Middle frontal gyrus (tissue), 1 donor: ENCODE results near the gene IL16.
"Not testable (repeated sequence)": the region's sequence is repeated elsewhere in the genome, so short reads cannot be mapped to it uniquely, and the experiment has no call there.

Experiments
- DNase-seq: peaks from one replicate; pipeline ENCODE4 v3.0.0-alpha.2; 2015; ENCODE audit warnings: low spot score; ENCODE audit errors: extremely low spot score

IL16 gene

GRCh38 chr15:81199031-81199779 lies 2.5 kb downstream of the IL16 start:
- no peak for DNase-seq

- DNase-seq, result no peak
Measured at GRCh38 chr15:81206018-81206417, 9.3 kb downstream of the IL16 start.

GRCh38 chr15:81207987-81208386 lies 11.3 kb downstream of the IL16 start:
- not testable (repeated sequence) for DNase-seq

- no peak for DNase-seq
Measured at GRCh38 chr15:81209635-81210034, 13.0 kb downstream of the IL16 start.

- DNase-seq, result no peak
Measured at GRCh38 chr15:81211376-81211775, 14.7 kb downstream of the IL16 start.

GRCh38 chr15:81213982-81214381 lies 17.3 kb downstream of the IL16 start:
- no peak for DNase-seq

GRCh38 chr15:81215531-81215930 lies 18.9 kb downstream of the IL16 start:
- DNase-seq, result no peak

GRCh38 chr15:81215983-81216382 lies 19.3 kb downstream of the IL16 start:
- DNase-seq, result no peak

- no peak for DNase-seq
Measured at GRCh38 chr15:81216422-81216821, 19.7 kb downstream of the IL16 start.

GRCh38 chr15:81221449-81221848 lies 24.8 kb downstream of the IL16 start:
- no peak for DNase-seq

- no peak for DNase-seq
Measured at GRCh38 chr15:81222007-81222406, 25.3 kb downstream of the IL16 start.

GRCh38 chr15:81223346-81223971 lies 26.8 kb downstream of the IL16 start:
- no peak for DNase-seq

- DNase-seq, result no peak
Measured at GRCh38 chr15:81224232-81224631, 27.6 kb downstream of the IL16 start.

GRCh38 chr15:81225161-81225671 lies 28.5 kb downstream of the IL16 start:
- DNase-seq, result no peak

- DNase-seq, result no peak
Measured at GRCh38 chr15:81227716-81228115, 31.0 kb downstream of the IL16 start.

GRCh38 chr15:81229586-81229985 lies 32.9 kb downstream of the IL16 start:
- DNase-seq, result no peak

GRCh38 chr15:81235276-81236123 lies 38.8 kb downstream of the IL16 start:
- no peak for DNase-seq

GRCh38 chr15:81239190-81239589 lies 42.5 kb downstream of the IL16 start:
- no peak for DNase-seq

GRCh38 chr15:81242778-81243177 lies 46.1 kb downstream of the IL16 start:
- no peak for DNase-seq

- DNase-seq, result no peak
Measured at GRCh38 chr15:81244306-81244705, 47.6 kb downstream of the IL16 start.

GRCh38 chr15:81253846-81254245 lies 57.2 kb downstream of the IL16 start:
- DNase-seq, result no peak
